ENCODE data around the gene ABHD17A.

The ABHD17A gene

DNA sequence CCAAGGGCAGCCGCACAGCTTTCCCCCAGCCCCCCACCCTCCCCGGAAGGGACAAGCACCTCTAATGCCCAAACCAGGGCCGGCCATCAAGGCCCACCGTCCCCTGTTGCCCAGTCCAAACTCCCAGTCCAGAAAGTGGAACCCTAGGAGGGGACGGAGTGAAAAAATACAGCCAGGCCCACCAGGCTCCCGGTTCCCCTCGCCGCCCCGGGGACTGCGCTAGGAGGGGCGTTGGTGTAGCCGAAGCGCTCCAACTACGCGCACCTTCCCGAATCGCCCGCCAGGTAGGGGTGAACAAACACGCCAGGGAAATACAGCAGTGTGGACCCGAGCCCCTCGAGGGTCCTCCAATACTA lies 23.2 kb downstream of the ABHD17A start:
- TF ChIP-seq, protein P1, sequence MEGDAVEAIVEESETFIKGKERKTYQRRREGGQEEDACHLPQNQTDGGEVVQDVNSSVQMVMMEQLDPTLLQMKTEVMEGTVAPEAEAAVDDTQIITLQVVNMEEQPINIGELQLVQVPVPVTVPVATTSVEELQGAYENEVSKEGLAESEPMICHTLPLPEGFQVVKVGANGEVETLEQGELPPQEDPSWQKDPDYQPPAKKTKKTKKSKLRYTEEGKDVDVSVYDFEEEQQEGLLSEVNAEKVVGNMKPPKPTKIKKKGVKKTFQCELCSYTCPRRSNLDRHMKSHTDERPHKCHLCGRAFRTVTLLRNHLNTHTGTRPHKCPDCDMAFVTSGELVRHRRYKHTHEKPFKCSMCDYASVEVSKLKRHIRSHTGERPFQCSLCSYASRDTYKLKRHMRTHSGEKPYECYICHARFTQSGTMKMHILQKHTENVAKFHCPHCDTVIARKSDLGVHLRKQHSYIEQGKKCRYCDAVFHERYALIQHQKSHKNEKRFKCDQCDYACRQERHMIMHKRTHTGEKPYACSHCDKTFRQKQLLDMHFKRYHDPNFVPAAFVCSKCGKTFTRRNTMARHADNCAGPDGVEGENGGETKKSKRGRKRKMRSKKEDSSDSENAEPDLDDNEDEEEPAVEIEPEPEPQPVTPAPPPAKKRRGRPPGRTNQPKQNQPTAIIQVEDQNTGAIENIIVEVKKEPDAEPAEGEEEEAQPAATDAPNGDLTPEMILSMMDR (IDR thresholded peaks at IDR 0.05), result no peak
- Mint-ChIP-seq H3K27ac (no peak overlapping the region), H3K9me3 (no peaks in the 10 kb centered on the region), H3K4me3 (peak overlapping the region; percentile 85), H3K36me3 (ENCODE audit: low read depth) (no peaks in the 10 kb centered on the region), H3K4me1 (peaks cover 20% of the 10 kb centered on the region), H3K27me3 (ENCODE audit: low read depth, poor library complexity) (peaks cover 46% of the 10 kb centered on the region)
- DNase-seq, result peak; percentile 43

DNA sequence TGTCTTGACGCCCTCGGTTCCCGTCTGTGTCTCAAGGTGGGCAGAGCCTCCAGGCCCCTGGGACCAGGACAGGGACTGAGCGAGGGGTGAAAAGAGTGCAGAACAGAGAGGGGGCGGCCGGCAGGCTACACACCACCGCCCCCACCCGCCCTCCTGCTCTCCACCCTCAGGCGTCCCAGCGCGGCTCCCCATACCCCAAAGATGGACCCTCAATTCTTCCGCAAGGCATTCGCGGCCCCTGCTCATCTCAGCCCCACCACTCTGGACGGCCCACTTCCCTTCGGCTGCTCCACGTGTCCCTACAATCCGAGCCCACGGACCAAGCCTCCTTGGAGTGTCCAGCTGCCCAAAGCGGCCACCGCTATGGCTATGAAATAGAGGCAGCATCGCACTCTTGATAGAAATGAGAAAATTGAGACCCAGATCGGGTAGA lies 23.7 kb downstream of the ABHD17A start:
- Mint-ChIP-seq H3K36me3 (ENCODE audit: low read depth) (no peaks in the 10 kb centered on the region), H3K27me3 (ENCODE audit: low read depth, poor library complexity) (peaks cover 46% of the 10 kb centered on the region), H3K9me3 (no peaks in the 10 kb centered on the region), H3K4me1 (peaks cover 20% of the 10 kb centered on the region), H3K4me3 (peak overlapping the region; percentile 85), H3K27ac (no peak overlapping the region)
- no peak for DNase-seq
- TF ChIP-seq, protein P1 (IDR thresholded peaks at IDR 0.05), result no peak

DNA sequence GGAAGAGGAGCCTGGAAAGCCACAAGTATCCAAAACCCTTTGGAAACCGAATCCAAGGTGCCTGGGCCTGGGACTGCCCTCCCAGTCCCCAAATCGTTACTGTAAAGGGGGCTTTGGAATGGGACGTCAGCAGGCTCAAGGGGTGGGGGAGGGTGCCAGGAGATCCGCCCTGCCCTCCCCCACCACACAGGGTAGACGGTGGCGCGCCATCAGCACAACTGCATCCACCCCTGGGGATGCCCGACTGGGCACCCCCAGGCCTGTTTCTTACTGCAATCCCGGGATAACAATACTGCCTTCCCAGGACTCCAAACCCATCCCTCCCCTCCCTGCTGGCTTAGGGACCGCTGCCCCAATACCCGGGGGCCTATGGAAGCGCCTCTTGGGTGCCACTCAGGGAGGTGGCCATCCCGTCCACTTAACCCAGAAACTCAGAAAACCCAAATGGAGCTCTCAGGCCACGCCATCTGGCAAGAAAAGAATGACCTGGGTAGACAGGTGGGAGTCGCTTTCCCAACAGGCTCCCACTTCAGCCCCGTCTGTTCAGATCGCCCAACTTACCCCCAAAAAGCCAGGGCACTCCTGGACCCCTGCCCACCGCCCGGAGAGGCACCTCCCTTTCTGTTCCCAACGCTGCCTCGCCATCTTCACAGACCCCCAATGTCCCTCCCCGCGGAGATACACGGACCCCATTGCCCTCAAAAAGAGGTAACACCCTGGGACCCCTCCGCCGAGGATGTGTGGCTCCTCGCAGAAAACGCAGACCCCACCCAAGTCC lies 24.3 kb downstream of the ABHD17A start:
- TF ChIP-seq, protein P1 (IDR thresholded peaks at IDR 0.05), result no peak
- Mint-ChIP-seq H3K4me1 (peaks cover 26% of the 10 kb centered on the region), H3K36me3 (ENCODE audit: low read depth) (no peaks in the 10 kb centered on the region), H3K9me3 (no peaks in the 10 kb centered on the region), H3K4me3 (peak overlapping the region; percentile 85), H3K27me3 (ENCODE audit: low read depth, poor library complexity) (peaks cover 46% of the 10 kb centered on the region), H3K27ac (no peak overlapping the region)
- DNase-seq, result no peak

DNA sequence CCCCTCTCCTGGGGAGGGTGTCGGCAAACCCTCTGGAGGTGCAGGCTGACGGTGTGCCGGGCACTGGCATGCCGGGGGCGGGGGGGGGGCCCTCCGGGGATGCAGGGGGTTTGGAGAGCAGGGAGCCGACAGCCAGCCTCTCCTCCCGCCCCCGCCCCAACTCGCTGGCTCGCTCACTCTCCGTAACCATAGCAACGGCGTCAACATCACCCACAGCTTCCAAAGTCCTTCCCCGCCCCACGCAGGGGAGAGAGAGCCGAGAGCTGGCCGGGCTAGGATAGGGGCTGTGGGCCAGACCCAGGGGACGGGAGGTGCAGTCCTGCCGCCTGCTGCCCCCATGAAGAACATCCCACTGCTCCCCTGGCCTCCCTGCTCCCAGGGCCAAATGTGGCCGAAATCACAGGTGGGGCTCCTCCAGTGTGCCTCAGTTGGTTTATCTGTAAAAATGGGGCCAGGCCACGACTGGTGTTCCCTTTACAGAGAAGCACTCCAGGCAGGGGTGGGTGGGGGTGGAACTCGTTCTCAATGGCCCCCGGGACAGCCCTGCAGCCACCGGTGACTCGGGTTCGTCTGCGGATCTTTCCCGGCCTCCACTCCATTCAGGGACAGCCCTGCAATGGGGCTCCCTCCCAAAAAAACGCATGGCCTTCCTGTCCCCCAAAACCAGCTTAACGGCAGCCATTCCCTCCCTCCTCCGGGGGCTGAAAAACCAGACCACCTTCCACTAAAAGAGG lies 25.1 kb downstream of the ABHD17A start:
- H3K9me3 Mint-ChIP-seq, result no peaks in the 10 kb centered on the region
- no peak overlapping the region for H3K27ac Mint-ChIP-seq
- H3K4me3 Mint-ChIP-seq, result no peak overlapping the region
- TF ChIP-seq, protein P1 (IDR thresholded peaks at IDR 0.05), result no peak
- peak; percentile 75 for DNase-seq
- peaks cover 34% of the 10 kb centered on the region for H3K4me1 Mint-ChIP-seq
- H3K27me3 Mint-ChIP-seq (ENCODE audit: low read depth, poor library complexity), result peaks cover 46% of the 10 kb centered on the region
- H3K36me3 Mint-ChIP-seq (ENCODE audit: low read depth), result no peaks in the 10 kb centered on the region

DNA sequence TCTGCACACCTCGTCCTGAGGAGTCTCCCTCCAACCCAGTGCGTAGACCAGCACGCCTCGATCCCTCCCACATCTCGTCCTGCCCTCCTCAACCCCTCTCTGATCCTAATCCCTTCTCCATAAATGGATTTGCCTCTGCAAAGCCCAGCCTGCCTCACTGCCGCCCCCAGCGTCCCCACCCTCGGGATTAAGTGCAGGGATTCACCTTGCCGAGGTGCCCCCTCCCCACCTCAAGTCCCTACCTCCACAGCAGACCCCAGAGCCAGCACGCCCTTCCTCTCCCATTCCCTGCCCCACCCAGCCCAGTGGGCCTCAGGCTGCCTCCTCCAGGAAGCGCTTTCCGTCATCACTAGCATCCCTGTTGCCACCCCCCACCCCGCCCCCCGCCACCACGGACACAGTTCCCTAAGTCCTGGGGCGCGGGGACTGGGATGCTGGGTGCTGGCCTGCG lies 25.9 kb downstream of the ABHD17A start:
- peaks cover 46% of the 10 kb centered on the region for H3K27me3 Mint-ChIP-seq (ENCODE audit: low read depth, poor library complexity)
- DNase-seq, result no peak
- peaks cover 42% of the 10 kb centered on the region for H3K4me1 Mint-ChIP-seq
- peak overlapping the region; percentile 48 for H3K4me3 Mint-ChIP-seq
- H3K9me3 Mint-ChIP-seq, result no peaks in the 10 kb centered on the region
- TF ChIP-seq, protein P1 (IDR thresholded peaks at IDR 0.05), result no peak
- no peak overlapping the region for H3K27ac Mint-ChIP-seq
- H3K36me3 Mint-ChIP-seq (ENCODE audit: low read depth), result no peaks in the 10 kb centered on the region
